ENCODE data around the gene CAVIN2.

Gene CAVIN2

GRCh38 chr2:191891656-191892055 lies 44.8 kb upstream of the CAVIN2 start:
- H3K4me3 ChIP-seq (ENCODE audit: low read depth, low read length): no peak overlapping the region
- DNase-seq: no peak
- H3K4me1 ChIP-seq: peaks cover 6% of the 10 kb centered on the region
- H3K9me3 ChIP-seq: no peaks in the 10 kb centered on the region
- H3K36me3 ChIP-seq: no peaks in the 10 kb centered on the region
- TF ChIP-seq CTCF (IDR thresholded peaks at IDR 0.05; ENCODE audit: low read depth, low read length): no peak
- no peaks in the 10 kb centered on the region for H3K27me3 ChIP-seq

- DNase-seq: no peak
- Histone ChIP-seq H3K9me3 (no peaks in the 10 kb centered on the region), H3K36me3 (no peaks in the 10 kb centered on the region), H3K4me3 (ENCODE audit: low read depth, low read length) (no peak overlapping the region), H3K4me1 (no peaks in the 10 kb centered on the region), H3K27me3 (no peaks in the 10 kb centered on the region)
- no peak for TF ChIP-seq CTCF (IDR thresholded peaks at IDR 0.05; ENCODE audit: low read depth, low read length)
Observed at GRCh38 chr2:191889931-191890330, 43.0 kb upstream of the CAVIN2 start.

- DNase-seq: no peak
- Histone ChIP-seq H3K4me1 (no peaks in the 10 kb centered on the region), H3K4me3 (ENCODE audit: low read depth, low read length) (no peak overlapping the region), H3K9me3 (no peaks in the 10 kb centered on the region), H3K27me3 (no peaks in the 10 kb centered on the region), H3K36me3 (no peaks in the 10 kb centered on the region)
- no peak for TF ChIP-seq CTCF (IDR thresholded peaks at IDR 0.05; ENCODE audit: low read depth, low read length)
Observed at GRCh38 chr2:191888400-191889166, 41.7 kb upstream of the CAVIN2 start.

- H3K36me3 ChIP-seq: no peaks in the 10 kb centered on the region
- no peaks in the 10 kb centered on the region for H3K4me1 ChIP-seq
- H3K9me3 ChIP-seq: no peaks in the 10 kb centered on the region
- no peaks in the 10 kb centered on the region for H3K27me3 ChIP-seq
- TF ChIP-seq CTCF (IDR thresholded peaks at IDR 0.05; ENCODE audit: low read depth, low read length): no peak
- no peak overlapping the region for H3K4me3 ChIP-seq (ENCODE audit: low read depth, low read length)
- no peak for DNase-seq
Observed at GRCh38 chr2:191885650-191886049, 38.8 kb upstream of the CAVIN2 start.

- Histone ChIP-seq H3K4me1 (no peaks in the 10 kb centered on the region), H3K36me3 (no peaks in the 10 kb centered on the region), H3K4me3 (ENCODE audit: low read depth, low read length) (no peak overlapping the region), H3K9me3 (no peaks in the 10 kb centered on the region), H3K27me3 (no peaks in the 10 kb centered on the region)
- TF ChIP-seq CTCF (IDR thresholded peaks at IDR 0.05; ENCODE audit: low read depth, low read length): no peak
- DNase-seq: no peak
Observed at GRCh38 chr2:191885098-191885497, 38.2 kb upstream of the CAVIN2 start.

GRCh38 chr2:191881982-191882816 lies 35.3 kb upstream of the CAVIN2 start:
- Histone ChIP-seq H3K4me3 (ENCODE audit: low read depth, low read length) (no peak overlapping the region), H3K9me3 (no peaks in the 10 kb centered on the region), H3K4me1 (no peaks in the 10 kb centered on the region), H3K27me3 (no peaks in the 10 kb centered on the region), H3K36me3 (no peaks in the 10 kb centered on the region)
- no peak for DNase-seq
- no peak for TF ChIP-seq CTCF (IDR thresholded peaks at IDR 0.05; ENCODE audit: low read depth, low read length)
